Stimulated activated CD4-positive, alpha-beta T cell treated with anti-CD3 and anti-CD28 coated beads, TNF-alpha, amount 100 ng/mL, for 4 hours (primary cell): ENCODE data around the gene BCL2L1.

Source experiments
- DNase-seq, 3 experiments: peaks; one replicate each; pipeline ENCODE4 v3.0.0-alpha.2; 2020; ENCODE audit warnings: low read depth in 3 of 3

BCL2L1 gene

DNA sequence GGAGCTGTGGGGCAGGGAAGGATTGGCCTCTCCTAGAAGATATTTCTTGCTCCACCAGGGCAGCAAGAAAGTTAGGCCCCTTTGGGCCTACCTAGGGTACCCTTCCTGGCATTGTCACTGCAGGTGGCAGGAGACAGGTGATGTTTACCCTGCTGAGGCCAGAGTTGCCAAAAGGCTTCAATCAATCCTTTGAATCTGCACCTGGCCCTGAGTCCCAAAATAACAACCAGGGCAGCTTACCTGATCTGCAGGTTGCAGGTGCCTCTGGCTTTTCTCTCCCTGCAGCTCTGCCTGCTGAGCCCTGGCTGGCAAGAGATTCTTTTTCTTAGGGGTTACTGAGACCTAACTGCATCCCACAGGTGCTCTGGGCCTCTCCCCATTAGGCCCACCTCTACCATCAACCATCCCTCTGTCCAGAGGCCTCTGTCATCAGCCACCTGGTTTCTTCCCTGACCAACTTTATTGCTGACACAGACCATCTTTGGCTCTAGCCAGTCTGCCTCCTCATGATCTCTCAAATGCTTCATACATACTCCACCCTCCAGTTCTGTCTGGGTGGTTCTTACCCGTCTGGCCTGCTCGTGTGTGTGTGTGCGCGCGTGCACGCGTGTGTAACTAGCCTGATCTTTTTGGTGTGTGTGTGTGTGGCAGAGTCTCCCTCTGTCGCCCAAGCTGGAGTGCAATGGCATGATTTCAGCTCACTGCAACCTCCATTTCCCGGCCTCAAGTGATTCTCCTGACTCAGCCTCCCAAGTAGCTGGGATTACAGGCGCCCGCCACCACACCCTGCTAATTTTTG is 13.7 kb downstream of the BCL2L1 start:
- no peak for DNase-seq

DNA sequence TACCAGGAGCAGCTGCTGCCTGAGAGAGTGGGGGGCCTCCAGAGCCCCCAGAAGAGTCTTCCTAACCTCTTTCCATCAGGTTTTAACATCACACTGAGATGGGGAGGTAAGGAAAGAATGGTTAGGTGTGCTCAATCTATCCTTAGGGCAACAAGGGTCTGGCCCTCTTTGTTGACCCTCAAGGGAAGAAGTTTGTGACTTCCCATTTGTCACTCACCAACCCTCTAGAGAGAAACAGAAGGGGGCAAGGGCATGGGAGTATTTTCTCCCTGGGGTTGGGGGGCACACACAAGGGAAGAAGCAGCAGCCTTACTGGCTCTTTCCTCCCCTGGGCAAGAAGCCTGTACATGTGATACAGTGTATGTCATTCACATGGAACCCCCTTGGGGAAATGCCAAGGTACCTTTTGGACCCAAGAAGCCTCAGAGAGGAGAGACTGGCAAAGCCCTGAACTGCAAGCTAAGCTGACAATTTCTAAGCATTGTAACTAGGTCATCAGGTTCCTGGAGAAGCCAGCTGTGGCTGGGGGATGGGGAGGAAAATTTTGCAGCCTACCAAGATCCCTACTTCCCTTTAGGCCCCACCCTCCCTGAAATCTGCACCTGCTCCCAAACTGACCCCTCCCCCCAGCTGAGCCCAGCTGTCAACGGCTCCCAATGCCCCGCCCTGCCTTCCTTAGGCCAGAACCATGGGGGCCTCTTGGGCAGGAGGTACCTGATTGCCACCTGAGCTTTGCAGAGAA is 14.5 kb downstream of the BCL2L1 start:
- DNase-seq: no peak

DNA sequence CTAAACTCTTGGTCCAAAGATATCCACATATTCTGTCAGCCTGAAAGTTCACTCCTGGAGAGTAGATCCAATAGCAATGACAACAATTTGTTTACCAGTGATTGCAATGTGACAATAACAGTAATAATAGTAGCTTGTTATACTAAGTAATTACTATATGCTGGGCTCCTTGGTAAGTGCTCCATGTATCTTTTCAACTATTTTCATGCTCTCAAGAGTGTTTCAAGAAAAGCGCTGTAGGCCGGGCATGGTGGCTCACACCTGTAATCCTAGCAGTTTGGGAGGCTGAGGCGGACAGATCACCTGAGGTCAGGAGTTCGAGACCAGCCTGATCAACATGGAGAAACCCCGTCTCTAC is 15.4 kb downstream of the BCL2L1 start:
- no peak for DNase-seq

DNA sequence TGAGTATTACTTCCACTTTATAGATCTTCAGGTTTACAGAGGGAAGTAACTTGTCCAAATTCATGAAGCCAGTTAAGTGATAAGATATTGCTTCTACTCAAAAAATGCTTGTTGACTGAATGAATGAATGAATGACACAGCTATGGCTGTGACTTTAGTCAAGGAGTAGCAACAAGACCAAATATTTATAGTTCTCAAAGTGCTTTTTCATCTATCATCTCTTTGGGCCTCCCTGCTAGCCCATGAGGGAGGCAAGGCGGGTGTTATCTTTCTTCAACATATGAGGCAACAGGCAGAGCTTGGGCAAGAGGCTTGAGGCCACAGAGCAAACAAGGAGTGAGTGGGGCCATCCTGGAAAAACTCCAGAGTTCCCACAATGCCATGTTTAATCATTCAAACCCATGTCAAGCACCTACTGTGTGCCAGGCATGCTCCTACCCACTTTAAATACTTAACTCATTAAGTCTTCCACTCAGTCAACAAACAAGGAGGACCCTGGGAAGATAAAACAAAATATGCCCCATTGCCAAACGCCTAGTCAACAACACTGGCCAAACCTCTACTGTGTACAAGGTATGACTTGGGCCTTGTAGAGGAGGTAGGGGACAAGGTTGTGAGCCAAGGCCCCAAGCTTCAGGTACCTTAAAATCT is 15.9 kb downstream of the BCL2L1 start:
- DNase-seq: no peak

GRCh38 chr20:31705598-31706597 is 16.8 kb downstream of the BCL2L1 start:
- no peak for DNase-seq

DNA sequence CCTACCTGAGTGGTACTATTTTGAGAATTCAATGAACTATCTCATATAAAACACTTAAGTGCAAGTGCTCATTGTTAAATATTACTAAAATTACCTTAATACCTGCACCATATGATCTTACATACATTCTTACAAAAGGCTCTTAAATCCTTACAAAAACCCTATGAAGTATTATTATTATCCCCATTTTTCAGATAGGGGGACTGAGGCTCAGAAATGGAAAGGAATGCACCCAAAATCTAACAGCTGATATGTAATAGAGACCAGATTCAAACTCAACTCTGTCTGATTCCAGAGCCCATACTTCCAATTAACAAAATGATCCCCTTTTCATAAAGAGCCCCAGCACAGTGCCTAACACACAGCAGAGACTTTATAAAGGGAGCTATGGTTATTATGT is 17.5 kb downstream of the BCL2L1 start:
- no peak for DNase-seq

DNA sequence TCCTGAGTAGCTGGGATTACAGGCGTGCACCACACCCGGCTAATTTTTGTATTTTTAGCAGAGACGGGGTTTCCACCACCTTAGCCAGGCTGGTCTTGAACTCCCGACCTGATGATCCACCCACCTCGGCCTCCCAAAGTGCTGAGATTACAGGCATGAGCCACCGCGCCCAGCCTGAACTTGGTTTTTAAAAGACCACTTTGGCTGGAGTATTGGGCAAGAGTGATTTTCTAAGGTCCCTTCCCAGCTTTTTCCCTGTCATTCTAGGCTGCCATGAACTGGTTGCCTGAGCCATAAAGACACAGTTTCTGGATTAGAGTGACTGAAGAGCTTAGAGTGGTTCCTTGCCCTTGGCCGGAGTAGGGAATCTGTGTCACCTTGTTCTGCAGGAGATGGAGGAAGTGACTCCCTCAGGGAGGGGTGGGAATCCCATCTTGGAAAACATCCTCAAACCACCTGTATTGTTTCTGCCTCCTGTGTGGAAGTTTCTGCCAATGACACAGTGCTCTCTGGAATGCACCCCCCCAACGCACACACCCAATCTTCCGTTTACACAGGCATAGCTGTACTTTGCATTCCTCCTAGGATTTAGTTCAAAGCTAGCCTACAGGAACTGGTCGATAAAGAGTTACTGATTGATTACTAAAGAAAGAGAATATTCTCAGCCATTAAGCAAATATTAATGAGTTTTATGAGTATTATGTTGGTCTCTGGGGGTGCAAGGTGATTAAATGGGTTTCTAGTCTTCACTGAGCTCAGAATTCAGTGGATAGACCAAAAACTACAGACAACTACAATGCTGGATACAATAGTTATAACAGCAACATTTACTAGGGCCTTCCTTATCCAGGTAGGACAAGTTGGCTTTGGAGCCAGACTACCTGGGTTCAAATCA is 18.2 kb downstream of the BCL2L1 start:
- DNase-seq: no peak

DNA sequence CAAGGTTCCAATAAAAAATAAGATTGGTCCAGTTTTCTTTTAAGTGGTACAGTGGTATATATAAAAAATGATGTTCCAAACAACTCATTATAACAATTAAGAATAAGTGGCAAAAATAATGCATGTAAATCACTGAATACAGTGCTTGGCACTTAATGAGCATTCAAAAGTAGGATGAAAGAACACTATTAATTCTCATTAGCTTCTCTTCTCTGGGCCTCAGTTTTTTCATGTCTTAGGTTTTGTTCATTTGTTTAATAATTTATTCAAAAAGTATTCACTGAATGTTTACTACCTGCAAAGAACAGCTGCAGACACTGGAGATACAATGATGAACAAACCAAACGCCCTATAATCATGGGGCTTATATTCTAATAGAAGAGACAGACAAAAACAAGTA is 21.1 kb downstream of the BCL2L1 start:
- no peak for DNase-seq

GRCh38 chr20:31700747-31701146 is 21.9 kb downstream of the BCL2L1 start:
- DNase-seq: no peak

GRCh38 chr20:31699801-31700728 is 22.6 kb downstream of the BCL2L1 start:
- no peak for DNase-seq

DNA sequence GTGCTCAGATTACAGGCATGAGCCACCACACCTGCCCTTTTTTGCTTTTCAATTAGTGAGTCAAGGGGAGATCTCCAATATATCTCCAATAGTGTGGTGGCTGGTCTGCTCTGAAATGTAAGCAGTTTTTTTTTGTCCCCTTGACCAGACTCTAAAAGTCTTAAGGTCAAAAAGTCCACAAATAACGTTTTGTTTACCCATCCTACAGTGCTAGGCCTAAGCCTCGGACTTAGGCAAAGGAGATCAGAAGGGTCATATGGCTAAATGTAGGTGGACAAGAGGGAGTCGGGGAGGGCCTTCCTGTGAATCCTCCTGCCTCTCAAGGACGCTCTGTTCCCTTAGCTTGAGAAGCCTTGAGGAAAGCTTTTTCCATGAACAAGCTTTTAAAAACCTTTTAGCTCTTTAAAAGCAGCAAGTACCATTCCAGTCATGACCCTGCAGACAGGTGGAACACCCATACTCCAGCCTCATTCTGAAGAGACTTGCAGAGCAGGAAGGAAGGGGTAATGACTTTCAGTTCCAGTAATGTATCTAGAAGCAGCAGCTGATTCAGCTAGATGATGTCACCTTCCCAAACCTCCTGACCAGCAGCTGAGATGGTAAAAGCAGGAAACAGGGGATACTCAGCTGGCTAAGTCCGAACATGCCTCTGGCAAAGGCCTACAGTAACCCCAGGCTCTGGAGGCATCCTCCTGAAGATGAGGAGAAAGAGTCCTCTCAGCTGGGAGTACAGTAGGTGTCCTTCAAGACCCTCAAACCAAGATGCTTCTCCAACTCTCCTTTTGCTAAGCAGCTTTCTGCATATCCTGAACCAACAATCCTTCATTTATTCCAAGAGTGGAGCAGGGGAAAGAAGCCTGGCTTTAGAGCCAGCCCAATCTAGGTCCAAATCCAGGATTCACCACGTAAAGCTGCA is 23.6 kb downstream of the BCL2L1 start:
- no peak for DNase-seq

DNA sequence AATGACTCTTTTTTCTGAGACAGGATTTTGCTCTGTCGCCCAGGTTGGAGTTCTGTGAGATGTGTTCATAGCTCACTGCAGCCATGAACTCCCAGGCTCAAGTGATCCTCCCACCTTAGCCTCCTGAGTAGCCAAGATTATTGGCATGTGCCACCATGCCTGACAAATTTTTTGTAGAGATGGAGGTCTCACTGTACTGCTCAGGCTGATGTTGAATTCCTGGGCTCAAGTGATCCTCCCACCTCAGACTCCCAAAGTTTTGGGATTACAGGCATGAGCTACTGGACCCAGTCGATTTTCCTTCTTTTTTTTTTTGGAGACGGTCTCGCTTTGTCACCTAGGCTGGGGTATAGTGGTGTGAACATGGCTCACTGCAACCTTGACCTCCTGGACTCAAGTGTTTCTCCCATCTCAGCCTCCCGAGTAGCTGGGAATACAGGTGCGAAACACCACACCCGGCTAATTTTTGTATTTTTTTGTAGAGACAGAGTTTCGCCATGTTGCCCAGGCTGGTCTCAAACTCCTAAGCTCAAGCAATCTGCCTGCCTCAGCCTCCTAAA is 24.3 kb downstream of the BCL2L1 start:
- DNase-seq: no peak

- no peak for DNase-seq
Observed at GRCh38 chr20:31695849-31696804, 26.5 kb downstream of the BCL2L1 start.

DNA sequence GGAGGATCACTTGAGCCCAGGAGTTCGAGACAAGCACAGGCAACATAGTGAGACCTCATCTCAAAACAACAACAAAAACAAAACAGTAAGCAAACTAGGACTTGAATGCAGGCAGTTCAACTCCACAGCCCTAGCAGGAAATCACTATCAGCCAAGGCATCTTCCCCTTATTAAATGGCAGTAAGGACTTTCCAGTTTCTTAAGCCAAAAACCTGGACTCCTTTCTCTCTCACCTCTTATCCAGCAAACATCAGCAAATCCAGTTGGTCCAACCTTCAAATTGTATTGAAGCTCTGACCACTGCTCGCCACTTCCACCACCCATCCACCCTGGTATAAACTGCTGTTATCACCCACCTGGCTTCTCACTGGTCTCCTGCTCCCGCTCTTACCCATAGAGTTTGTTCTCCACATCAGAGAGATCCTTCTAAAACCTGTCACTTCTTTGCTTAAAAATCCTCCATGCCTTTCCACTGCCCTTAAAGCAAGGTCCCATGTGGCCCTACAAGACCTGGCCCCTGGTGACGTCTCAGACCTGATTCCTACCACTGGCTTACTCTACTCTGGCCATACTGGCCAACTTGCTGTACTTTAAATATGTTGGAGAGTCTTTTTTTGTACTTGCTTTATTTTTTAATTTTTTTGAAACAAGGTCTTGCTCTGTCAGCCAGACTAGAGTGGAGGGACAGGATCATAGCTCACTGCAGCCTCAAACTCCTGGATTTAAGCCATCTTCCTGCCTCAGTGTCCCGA is 27.6 kb downstream of the BCL2L1 start:
- no peak for DNase-seq

DNA sequence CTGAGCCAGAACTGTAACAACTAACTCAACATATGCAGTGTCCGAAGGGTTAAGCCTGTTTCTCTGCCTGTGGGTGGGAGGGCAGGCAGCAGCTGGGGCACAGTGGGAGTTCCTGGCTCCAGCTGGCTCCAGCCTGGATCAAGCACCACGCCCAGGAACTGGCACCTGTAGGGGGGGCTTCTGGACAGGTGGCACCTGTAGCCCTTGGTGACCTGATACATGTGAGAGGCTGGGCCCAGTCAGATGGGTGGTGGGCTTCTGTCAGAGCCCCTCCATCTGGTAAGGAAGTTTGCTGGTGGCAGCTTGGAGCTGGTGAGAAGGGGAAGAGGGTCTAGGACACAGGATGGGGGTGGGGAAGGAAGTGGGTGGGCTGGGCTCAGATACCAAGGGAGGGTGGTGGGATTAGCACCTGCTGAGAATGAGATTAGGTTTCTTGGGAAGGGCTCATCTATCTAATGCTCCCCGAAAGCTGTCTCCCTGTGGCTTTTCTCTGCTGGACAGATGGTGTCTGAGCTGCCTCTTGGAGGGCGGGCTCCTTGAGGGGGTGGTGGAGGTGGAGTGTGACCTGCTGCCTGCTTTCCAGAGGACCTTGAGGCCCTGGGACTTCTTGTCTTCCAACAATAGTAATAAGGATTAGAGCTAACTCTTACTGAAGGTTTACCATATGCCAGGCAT is 28.5 kb downstream of the BCL2L1 start:
- no peak for DNase-seq

DNA sequence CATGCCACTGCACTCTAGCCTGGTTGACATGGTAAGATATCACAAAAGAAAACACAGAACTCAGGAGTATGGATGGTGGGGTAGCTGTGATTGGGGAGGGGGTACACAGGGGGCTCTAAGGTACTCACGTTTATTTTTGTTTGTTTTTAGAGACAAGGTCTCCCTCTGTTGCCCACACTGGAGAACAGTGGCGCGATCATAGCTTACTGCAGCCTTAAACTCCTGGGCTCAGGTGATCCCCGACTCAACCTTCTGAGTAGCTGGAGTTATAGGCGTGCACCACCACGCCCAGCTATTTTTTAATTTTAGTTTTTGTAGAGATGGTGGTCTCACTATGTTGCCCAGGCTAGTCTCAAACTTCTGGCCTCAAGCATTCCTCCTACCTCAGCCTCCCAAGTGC is 29.3 kb downstream of the BCL2L1 start:
- DNase-seq: no peak
